Mucosa of rectum (tissue), 2 donors: ENCODE results near the gene PIGH.

Experiments
- H3K27ac ChIP-seq, 2 donors: one replicate each; pipeline ENCODE4 v1.7.0; 2013; ENCODE audit warnings: inconsistent platforms in 2 of 2, low read depth in 2 of 2, low read length in 2 of 2
- H3K27me3 ChIP-seq, 2 donors: one replicate each; pipeline ENCODE4 v1.7.0; 2013; ENCODE audit warnings: low read length in 2 of 2; ENCODE audit not compliant: control insufficient read depth in 2 of 2, insufficient read depth in 2 of 2
- H3K36me3 ChIP-seq, 2 donors: one replicate each; pipeline ENCODE4 v1.7.0; 2013; ENCODE audit warnings: low read length in 2 of 2; ENCODE audit not compliant: control insufficient read depth in 2 of 2, insufficient read depth in 2 of 2
- H3K4me1 ChIP-seq, 2 donors: one replicate each; pipeline ENCODE4 v1.7.0; 2013; ENCODE audit warnings: low read length in 2 of 2, mild to moderate bottlenecking in 1 of 2; ENCODE audit not compliant: control insufficient read depth in 2 of 2, insufficient read depth in 2 of 2
- H3K4me3 ChIP-seq, 2 donors: one replicate each; pipeline ENCODE4 v1.7.0; 2013; ENCODE audit warnings: low read length in 2 of 2
- H3K9ac ChIP-seq, 2 donors: one replicate each; pipeline ENCODE4 v1.7.0; 2013; ENCODE audit warnings: low read length in 2 of 2, low read depth in 1 of 2, mild to moderate bottlenecking in 1 of 2
- H3K9me3 ChIP-seq, 2 donors: one replicate each; pipeline ENCODE4 v1.7.0; 2013; ENCODE audit warnings: low read length in 2 of 2; ENCODE audit not compliant: control insufficient read depth in 2 of 2
- donor health status: healthy.
- donor health status: Normal muscosa, but diverticular disease.

The PIGH gene

GRCh38 chr14:67541448-67542387, 58.4 kb downstream of the PIGH start:
- Histone ChIP-seq H3K27ac (peak overlapping the region; percentile 87 to 95), H3K36me3 (peaks cover 2 to 7% of the 10 kb centered on the region in 2 donors), H3K4me1 (peaks cover 4 to 18% of the 10 kb centered on the region in 2 donors), H3K4me3 (peak overlapping the region; percentile 59 to 69), H3K9ac (peak overlapping the region; percentile 60 to 69), H3K9me3 (no peaks in the 10 kb centered on the region), H3K27me3 (no peaks in the 10 kb centered on the region)
